Measurements from ENCODE around the gene SLC25A41.

DNA sequence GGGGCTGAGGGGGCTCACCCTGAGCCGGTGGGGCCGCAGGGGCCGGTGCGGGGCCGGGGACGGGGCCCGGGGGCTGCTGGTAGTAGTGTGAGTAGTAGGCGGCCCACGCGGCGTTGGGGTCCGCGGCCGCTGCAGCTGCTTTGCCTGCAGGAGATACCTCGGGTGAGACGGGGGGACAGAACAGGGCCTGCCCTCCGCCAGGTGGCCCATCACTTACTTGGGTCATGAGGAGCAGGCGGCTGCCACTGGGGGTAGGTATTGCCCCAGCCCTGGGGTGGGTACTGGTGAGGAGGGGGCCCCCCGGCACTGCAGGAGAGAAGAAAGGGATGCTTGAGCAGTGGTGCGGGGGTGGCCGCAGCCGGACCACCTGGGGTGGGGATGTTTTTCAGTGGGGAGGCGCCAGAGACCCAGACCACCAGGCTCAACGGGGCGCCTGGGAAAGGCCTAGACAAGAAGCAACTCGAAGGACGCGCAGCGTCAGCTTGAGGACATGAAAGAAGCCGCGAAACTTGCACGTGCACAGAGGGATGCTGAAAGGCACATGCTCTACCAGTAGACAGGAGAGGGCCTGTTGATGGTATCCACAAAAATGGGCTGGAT is 17.9 kb downstream of the SLC25A41 start:
- no peak for TF ChIP-seq SP1 (IDR thresholded peaks at IDR 0.05)
- TF ChIP-seq FOXK2 (IDR thresholded peaks at IDR 0.05) = no peak
- TF ChIP-seq ARNT (IDR thresholded peaks at IDR 0.05) = no peak
- no peak for TF ChIP-seq NFRKB (IDR thresholded peaks at IDR 0.05)
- TF ChIP-seq FOXA1 (IDR thresholded peaks at IDR 0.05) = no peak
- no peak for TF ChIP-seq FOXM1 (IDR thresholded peaks at IDR 0.05; ENCODE audit: borderline replicate concordance)
- TF ChIP-seq, protein P1, sequence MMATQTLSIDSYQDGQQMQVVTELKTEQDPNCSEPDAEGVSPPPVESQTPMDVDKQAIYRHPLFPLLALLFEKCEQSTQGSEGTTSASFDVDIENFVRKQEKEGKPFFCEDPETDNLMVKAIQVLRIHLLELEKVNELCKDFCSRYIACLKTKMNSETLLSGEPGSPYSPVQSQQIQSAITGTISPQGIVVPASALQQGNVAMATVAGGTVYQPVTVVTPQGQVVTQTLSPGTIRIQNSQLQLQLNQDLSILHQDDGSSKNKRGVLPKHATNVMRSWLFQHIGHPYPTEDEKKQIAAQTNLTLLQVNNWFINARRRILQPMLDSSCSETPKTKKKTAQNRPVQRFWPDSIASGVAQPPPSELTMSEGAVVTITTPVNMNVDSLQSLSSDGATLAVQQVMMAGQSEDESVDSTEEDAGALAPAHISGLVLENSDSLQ (IDR thresholded peaks at IDR 0.05) = no peak
- TF ChIP-seq HDGF (IDR thresholded peaks at IDR 0.05; ENCODE audit: borderline replicate concordance) = no peak
- TF ChIP-seq LEF1 (IDR thresholded peaks at IDR 0.05; ENCODE audit: borderline replicate concordance) = no peak
